IPS-18c (cell line): ENCODE results near the gene HOXA10.

Experiments used
- H3K4me3 ChIP-seq: 2 replicates; pipeline ENCODE4 v1.7.0; 2013; ENCODE audit warnings: low read depth, mild to moderate bottlenecking, low read length, moderate library complexity; ENCODE audit not compliant: insufficient read depth
- H3K9me3 ChIP-seq: one replicate; pipeline ENCODE4 v1.6.1; 2013; ENCODE audit warnings: mild to moderate bottlenecking, low read length, moderate library complexity; ENCODE audit not compliant: control insufficient read depth, insufficient read depth

HOXA10 gene

DNA sequence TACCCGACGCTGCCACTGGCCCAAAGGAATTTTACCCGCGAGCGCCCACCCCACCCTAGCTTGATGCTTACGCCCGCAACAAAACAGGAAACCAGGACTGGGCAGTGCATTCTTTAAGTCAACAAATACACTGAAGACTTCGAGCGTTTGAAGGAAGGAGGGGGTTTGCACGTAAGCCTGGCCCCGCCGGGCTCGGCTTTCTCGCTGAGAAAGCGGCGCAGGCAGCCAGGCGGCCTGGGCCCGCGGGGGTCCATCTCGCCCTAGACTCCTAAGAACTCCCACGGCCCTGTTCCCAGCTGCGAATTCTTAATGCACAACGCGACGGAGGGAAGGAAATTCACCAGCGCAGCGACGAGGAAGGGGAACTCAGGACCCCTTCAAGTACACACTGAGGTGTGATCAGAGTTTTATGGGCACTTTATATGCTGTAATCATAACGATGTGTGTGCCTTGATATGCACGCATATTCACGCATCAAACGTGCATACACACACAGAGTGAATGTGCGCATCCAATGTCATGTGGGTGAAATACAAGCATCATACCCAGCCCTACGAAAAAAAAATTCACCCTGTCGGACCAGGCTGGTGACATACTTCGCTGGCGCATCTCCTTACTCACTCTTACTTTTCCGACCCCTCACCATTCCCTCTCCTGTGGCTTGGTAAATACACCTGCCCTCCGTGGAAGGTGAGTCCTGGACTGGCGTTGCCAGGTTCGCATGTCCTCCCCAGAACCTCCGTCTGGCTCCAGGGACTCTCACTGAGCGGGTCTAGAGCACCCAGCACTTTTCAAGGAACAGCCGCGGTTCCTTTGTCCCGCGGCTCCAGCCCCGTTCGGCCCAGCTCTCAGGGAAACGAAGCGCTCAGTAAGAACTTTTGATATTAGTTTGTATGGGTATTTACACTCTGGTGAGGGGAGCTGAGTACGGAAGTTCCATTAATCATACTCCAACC lies 31.5 kb upstream of the HOXA10 start:
- Histone ChIP-seq H3K9me3 (peaks cover 2% of the 10 kb centered on the region), H3K4me3 (no peak overlapping the region)

DNA sequence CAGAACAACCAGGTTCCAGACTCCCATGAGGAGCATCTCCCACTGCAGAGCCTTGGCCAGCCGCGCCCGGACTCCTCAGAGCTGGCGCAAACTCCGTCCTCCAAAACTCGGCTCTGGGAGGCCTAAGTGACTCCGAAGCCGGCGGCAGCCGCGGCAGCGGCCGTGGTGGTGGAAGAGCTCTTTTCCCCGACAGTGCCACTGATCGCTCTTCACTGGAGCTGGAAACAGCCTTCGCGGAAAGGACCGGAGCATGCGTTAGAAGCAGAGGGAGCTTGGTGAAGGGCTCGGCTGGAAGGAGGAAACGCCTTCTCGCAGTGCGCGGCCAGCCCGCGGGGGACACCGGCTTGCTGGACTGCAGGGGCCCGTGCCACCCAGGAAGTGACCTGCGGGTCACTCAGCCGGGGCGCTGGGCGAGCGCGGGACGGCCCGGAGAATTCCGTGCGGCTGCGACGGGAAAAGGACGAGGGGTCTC lies 30.8 kb upstream of the HOXA10 start:
- peaks cover 2% of the 10 kb centered on the region for H3K9me3 ChIP-seq
- no peak overlapping the region for H3K4me3 ChIP-seq

DNA sequence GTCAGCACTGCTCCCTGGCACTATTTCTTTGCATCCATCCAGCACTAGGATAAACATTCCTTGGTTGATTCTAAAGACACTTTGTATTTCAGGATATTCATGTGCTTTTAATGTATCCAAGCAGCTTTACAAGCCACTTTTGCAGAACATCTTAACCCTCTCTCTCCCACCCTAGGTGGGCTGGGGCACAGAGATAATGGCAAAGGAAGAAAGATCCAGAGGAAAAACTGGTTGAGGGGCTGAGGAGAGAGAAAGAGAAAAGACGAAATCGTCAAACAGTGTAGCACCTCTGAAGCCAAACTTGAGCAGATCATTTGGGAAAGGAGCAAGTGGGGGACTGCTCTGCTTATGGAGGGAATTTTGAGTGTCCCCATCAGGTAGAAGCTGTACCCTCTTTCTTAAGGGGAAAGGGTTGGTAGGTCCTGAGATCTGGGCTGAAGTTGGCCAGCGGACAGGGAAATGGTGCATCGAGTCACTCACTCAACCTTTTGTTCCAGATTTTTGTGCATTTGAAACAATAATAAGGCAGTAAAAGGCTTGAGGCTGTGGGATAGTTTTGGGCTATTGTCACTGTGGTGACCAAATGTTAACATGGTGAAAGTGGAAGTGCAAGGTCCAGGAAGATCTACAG lies 30.0 kb upstream of the HOXA10 start:
- Histone ChIP-seq H3K4me3 (no peak overlapping the region), H3K9me3 (peaks cover 3% of the 10 kb centered on the region)

DNA sequence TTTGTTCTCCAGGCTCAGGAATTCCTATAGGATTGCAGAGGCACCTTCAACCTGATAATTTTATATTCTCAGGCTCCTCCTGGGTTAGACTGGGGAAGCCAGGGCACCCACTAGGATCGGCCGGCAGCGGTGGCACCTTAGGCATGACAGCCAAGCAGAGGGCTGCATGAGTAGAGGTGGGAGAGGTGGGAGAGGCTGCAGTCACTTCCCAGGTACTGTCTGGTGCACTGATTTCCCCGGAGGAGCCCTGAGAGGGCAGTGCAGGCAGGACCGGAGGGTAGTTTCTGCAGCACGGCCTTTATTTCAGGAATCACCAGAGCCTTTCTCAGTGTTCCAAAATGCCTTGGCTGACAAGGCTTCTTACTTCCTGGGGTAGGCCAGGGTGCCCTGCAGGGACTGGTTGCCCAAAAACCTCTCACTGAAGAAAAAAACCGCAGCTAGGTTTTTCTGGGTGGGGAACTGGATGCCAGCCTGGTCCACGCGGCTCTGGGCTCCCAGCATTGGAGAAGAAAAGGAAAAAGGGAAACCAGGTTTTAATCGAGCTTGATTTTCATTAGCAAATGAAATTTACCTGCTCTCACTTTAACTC lies 29.3 kb upstream of the HOXA10 start:
- H3K9me3 ChIP-seq, result peaks cover 5% of the 10 kb centered on the region
- H3K4me3 ChIP-seq, result no peak overlapping the region

DNA sequence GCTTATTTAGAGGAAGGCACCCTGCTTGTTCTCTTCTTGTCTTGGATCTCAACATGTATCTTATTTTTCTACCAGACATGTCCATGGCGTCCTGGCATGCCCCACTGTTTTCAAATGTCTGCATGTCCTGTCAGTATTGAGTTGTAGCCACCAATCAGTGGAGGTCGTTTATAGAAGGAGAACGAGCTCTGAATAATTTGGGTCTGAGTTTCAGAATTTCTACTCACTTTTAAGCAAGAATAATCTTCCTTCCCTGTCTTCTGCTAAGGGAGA lies 28.7 kb upstream of the HOXA10 start:
- Histone ChIP-seq H3K4me3 (no peak overlapping the region), H3K9me3 (peaks cover 5% of the 10 kb centered on the region)

DNA sequence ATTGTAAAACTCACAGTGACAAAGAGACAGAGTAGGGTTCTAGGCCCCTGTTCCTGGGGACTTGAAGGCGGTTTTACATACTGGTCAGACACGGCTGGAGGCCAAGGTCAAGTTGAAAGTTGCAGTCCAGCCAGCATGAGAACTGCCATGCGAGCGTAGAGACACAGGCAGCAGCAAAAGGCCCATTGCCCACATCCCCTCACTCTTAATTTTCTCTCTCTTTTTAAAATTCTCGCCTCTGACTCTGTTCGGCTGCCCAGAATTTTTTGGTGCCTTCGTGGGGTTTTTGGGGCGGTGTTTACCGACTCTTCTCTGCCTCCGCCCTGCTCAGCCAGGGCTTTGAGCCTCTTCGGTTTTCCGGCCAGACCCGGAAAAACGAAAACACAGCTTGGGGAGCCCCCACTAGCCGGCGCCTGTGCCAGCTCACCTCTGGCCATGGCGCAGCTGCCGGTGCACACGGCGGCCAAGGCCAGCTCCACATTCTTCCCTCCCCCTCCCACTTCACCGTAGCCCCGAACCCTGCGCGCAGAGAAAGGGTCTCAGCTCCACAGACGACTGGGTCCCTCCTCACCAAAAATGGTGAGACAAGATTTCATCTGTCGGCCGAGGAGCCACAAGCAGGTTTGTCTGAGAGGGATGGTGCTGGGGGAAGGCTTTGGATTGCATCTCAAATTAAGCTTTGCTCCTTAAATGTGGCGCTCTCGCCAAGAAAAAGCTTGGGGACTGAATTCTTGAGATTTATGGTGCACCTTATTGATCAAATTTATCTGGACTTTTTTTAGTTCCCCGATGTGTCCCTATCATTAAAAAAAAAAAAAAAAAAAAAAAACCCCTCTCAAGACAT lies 28.1 kb upstream of the HOXA10 start:
- Histone ChIP-seq H3K4me3 (no peak overlapping the region), H3K9me3 (peaks cover 5% of the 10 kb centered on the region)

DNA sequence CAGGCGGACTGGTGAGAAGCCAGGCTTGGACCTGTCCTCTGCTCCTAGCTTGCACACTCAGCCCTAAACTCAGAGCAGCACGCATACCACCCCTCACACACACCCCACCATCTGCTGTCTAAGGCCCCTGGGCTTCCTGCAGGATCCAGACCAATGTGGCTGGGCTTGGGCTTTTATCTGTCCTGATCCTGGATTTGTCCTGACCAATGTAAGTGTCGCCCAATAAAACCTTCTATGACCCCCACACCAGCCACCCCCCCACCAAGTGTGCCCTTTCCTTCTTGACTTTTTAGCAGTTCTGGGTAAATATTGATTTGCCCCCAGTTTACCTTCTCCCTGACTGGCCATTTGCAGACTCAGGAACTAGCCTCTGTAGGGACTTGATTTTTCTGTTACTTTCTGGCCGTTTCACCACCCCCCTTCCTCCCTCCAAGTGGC lies 27.5 kb upstream of the HOXA10 start:
- H3K4me3 ChIP-seq, result no peak overlapping the region

DNA sequence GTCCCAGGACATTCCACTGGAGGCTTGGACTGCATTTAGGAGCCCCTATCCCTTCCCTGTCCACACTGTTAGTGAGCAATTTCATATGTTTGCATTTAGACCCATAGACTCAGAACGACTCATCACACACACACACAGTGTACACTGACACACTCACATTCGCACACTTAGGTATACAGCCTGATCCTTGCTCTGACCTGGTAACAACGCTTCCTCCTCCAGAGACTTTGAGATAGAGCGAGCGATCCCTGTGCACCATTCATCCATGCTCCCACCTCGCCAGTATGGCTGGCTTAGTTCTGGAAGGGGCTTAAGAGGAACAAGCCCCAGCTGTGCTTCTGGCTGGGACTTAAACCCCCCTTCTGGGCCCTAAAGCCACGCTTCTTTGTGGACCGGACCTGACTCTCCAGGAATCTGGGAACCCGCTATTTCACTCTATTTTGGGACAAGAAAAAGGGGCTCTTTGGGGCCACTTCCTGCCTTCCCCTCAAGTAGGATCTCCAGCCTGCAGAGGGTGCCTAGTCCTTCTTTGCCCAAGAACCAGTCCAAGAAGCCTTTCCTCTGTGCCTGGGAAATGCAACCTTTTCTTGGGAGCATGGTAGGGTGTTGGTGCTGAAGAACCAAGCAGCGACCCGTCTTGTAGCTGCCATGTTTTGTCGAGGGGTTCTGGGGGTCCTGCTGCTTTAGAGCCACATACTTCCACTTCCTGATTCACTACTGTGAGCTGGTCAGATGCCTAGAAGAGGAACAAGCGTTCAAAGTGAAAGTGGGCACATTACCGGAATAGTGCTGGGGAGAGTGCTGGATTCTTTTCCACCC lies 26.9 kb upstream of the HOXA10 start:
- Histone ChIP-seq H3K4me3 (no peak overlapping the region), H3K9me3 (peaks cover 5% of the 10 kb centered on the region)

More for the DNA sequence above, 27.5 kb upstream of the HOXA10 start:
- H3K9me3 ChIP-seq, result peaks cover 5% of the 10 kb centered on the region

DNA sequence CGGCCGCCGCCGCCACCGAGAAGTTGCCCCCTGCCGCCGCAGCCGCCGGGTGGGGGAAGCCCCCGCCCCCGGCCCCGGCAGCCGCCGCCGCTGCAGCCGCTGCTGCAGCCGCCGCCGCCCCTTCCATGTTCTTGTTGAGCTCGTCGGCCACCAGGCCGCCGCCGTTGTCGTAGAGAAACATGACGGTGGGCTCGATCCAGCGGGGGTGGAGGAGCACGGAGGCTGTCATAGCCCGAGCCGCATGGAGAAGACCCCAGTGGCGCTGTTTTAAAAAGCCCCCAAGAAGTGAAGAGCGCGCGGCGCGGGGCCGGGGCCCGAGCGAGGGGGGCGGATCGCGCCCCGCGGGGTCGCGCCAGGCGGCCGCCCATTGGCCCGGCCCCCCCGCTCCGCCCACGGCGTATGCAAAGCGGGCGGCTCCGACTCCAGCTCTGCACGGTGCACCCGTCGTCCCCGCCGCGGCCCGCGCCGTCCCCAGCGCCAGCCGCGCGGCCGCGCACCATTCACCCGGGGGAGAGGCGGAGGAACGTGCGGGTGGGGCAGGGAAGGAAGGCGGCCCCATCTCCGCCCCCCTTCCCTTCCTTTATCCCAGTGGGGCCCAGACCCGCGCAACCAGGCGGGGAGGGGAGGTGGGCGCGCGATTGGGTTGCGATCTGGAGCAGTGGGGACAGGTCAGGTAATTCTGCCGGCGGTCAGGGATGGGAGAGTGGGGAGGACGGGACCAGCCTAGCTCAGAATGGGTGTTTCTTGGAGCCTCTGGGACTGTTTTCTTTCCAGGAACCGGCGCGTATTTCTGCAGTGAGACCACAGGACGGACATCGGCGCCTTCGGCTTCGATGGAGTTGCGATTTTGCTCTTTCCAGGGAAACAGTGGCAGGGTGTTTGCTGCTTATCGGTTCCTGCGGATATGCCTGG lies 26.0 kb upstream of the HOXA10 start, which contains the start of gene HOXA13:
HOXA13 (minus strand) TSS at position 243 of the 912 bp plus-strand sequence; CDS start at position 229, 14 bp downstream.
- H3K4me3 ChIP-seq, result peak within 1 kb of the TSS; percentile 34

DNA sequence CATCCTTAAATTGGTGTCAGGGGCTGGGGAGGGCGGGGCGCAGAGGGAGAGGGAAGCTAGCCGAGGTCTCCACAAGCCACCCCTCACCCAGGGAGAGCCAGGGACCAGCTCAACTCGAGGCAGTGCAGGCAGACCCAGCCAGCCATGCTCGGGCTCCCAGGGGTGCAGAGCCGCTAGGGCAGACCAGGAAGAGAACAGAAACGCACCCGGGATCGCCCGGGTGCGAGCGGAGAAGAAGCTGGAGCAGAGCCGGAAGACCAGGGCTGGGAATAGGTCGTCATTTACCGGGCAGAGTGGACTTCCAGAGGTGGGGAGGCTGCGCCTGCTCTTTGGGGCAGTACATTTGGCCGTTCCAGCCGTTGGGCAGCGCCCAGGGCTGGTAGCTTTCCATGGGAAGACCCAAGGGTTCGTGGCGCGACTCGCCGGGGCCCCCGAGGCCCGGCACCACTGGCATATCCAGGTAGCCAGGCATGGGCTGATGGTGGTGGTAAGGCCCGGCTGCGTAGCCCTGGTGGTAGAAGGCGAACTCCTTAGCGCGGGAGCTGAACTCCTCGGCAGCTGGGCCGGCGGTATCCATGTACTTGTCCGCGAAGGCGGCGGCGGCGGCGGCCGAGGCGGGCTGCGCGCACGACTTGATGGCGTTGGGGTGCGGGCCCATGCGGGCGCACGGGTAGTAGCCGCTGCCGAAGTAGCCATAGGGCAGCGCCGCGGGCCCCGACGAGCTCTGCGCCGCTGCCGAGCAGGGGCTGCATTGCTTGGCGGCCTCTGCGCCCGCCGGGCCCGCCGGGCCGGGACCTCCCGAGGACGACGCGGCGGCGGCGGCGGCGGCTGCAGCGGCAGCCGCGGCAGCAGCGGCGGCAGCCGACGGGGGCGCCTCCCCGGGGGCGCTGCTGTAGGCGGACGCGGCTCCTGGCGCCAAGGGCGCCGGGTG lies 25.0 kb upstream of the HOXA10 start:
- Histone ChIP-seq H3K4me3 (peak overlapping the region; percentile 21), H3K9me3 (peaks cover 3% of the 10 kb centered on the region)

More for the DNA sequence above, 26.0 kb upstream of the HOXA10 start, which contains the start of gene HOXA13:
- H3K9me3 ChIP-seq, result peaks cover 5% of the 10 kb centered on the region

DNA sequence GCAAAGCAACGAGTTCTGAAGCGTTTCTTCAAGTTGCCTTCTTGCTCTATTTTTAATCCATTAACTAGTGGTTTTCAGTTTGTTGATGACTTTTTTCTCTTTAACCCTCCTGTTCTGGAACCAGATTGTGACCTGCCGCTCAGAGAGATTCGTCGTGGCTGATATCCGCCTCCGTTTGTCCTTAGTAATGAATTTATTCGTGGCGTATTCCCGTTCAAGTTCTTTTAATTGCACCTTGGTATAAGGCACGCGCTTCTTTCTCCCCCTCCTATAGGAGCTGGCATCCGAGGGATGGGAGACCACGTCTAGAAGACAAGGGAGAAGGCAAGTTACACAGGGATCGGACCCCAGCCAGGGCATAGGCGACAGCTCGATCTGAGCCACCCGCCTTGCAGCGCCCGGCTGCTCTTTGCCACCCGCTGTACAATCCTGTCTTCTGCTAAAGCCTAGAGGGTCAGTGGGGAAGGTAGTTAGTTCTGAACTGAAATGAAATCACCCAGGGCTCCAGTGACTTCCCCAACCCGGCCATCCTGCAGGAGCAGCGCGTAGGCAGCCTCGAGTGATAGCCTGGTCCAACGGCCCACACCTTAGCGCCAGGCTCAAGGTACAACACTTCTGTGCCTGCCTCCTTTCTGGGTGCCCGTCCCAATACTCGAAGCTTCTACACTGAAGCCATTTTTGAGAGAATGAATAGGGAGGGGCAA lies 24.2 kb upstream of the HOXA10 start:
- Histone ChIP-seq H3K9me3 (peaks cover 3% of the 10 kb centered on the region), H3K4me3 (no peak overlapping the region)

DNA sequence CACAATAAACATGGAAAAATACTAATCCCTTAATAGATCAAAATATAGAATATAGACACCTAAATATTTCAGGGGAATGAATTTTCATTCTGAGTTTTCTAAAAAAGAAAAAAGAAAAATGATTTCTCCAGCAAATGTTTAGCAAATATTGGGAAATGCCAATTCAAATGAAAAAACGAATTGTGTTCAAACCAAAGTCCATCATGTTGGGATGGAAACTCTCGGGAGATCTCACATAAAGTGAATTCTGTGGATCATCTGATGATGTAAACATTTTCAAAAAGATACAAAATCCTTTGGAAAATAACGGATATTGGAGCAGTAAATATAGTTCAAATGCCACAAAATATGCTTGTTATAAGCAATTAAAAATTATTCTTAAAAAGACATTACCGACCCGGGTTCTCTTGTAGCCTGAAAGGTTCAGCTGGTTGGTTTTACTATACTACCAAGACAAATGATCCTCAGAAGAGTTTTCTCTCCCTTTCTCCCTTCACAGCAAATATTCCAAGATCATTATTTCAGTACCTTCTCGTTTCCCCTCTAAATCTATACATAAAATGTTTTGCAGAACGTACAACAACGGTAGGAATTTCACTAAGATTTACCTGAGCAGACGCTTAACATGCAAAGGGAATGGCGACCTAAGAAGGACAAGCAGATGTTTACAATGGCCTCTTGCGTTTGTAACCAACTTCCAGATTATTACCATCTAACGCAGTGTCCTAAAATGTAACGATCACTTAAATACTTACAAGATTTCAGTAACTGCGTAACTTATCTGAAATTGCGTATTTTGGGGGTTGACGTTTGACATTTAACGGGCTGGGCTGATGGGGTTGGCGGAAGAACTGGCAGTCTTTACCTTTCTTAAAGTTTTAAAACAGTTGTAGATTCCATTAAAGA lies 23.3 kb upstream of the HOXA10 start:
- Histone ChIP-seq H3K9me3 (peaks cover 3% of the 10 kb centered on the region), H3K4me3 (no peak overlapping the region)

DNA sequence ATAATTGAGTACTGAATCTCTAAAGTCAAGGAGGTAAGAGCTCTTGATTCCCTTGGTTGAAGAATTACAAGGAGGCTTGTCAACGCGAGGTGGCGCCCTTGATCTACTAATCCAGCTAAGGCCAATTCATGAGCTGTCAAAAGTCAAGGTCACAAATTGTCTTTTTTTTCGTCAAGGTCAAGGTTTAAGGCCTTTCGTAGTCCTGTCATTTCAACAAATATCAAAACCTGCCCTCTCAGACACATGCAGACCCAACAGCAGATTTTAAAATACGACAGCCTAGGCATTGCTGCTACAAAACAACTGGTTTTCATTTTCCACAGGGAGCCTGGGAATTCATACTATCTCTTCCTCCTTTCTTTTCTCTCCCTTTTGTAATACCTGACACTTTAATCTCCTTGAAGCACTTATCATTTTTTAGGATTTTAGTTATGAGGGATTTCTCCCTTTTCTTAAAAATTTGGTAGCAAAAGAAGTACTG lies 22.2 kb upstream of the HOXA10 start:
- H3K4me3 ChIP-seq, result no peak overlapping the region
- H3K9me3 ChIP-seq, result peaks cover 3% of the 10 kb centered on the region
